NCI-H146 (cell line): Measurements from ENCODE around the gene SSR4.

Experiments
- DNase-seq: peaks from one replicate; lab custom pipeline; 2025; lab: John Stamatoyannopoulos, UW

Gene SSR4

GRCh38 chrX:153780678-153781427, 13.6 kb upstream of the SSR4 start, which contains the start of gene SRPK3:
Gene SRPK3 (plus strand): TSS chrX:153781041. CDS start chrX:153781087, 46 bp downstream.
- DNase-seq = peak; percentile 12

DNA sequence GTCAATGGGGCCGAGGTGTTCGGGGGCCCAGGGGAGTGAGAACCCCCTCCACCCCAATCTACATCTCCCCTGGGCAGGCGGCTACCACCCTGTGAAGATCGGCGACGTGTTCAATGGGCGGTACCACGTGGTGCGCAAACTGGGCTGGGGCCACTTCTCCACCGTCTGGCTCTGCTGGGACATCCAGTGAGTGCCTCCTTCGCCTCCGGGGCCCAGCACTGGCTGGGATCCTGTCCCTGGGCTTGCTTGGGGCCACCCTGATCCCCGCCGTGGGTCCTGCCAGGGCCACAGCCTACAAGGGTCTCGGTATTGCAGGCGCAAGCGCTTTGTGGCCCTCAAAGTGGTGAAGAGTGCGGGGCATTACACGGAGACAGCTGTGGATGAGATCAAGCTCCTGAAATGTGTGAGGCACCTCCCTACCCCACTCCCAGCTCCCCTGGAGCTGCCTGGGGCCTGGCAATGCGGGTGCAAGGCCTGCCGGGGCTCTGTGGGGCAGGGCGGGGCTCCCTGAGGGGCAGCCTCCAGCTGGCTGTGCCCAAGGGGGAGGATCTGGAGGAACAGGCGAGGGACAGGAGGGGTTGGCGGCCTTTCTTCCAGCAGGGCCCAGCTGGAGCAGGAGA, 12.9 kb upstream of the SSR4 start:
- DNase-seq = no peak

DNA sequence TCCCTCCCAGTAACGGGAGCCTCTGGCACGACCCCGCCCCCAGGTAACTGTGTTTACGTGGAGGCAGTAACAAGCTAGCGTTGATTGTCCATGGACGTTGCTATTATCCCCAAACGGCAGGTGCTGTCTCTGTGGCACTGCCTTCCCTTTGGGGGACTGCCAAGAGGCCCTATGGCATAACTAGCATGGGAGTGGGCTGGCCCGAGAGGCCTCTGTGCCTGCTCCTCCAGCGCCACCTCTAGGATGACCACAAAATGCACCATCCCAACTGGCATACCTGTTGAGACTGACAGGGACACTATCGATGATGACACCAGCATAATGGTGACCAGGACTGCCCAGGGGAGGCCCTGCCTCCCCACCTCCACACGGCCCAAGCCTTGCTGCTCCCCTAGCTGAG, 12.2 kb upstream of the SSR4 start:
- DNase-seq = peak; percentile 64

- DNase-seq = no peak
These were observed 11.6 kb upstream of the SSR4 start for GRCh38 chrX:153782871-153783270.

DNA sequence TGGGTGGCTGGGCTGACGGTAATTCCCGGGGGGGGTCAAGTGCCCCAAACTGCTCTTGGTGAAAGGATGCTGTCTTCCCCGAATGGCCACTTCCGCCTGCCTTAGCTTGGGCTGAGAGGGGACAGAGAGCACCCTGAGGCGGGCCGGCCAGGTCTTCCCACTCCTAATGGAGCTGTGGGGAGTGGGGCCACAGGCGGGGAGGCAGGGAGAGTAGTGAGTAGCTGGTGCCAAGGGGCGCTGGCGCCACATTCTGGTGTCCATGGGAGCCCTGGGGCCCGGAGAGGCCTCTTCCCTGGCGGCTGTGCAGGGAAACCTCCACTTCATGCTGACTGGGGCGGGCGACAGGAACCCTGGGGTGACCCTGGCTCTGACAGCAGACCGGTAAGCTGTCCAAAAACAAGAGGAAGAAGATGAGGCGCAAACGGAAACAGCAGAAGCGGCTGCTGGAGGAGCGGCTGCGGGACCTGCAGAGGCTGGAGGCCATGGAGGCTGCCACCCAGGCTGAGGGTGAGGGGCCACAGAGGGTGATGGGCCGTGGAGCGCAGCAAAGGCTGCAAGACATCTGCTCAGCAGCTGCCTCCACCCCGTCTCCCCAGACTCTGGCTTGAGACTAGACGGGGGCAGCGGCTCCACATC, 11.0 kb upstream of the SSR4 start:
- no peak for DNase-seq

DNA sequence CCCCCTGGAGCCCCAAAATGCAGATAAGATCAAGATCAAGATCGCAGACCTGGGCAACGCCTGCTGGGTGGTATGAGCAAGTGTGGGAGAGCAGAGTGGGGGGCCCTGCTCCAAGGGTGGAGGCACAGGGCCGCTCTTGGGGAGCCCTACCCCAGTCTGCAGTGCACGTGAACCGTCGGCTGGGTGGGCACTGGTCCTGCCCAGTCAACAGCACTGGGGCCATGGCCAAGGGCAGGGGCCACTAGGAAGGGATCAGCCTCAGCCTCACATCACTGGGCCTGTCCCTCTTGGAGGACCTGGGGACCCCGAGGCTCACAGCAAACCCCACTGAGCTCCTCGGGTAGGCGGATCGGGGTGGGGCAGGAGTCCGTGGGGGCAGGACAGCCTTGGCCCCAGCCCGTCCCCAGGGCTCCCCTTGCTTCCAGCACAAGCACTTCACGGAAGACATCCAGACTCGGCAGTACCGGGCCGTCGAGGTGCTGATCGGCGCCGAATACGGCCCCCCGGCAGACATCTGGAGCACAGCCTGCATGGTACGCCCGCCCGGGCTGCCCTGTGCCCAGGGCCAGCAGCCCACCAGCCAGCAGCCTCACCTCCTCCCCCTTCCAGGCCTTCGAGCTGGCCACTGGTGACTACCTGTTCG, 10.0 kb upstream of the SSR4 start:
- DNase-seq = no peak

DNA sequence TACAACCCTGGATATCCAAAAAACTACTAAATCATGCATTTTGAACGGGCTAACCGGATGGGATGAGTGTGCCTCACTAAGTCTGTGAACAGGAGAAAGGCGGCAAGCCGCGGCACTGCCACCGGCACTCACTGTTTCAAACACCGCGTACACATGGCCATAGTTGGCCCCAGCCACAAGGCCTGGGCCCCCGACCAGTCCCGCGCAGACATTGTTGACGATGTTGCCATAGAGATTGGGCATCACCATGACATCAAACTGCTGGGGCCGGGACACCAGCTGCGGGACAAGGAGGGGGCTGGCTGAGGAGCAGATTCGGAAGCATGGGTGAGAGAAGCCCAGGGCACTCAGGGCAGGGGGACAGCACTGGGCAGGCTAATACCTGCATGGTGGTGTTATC, 7.8 kb upstream of the SSR4 start:
- DNase-seq = no peak

DNA sequence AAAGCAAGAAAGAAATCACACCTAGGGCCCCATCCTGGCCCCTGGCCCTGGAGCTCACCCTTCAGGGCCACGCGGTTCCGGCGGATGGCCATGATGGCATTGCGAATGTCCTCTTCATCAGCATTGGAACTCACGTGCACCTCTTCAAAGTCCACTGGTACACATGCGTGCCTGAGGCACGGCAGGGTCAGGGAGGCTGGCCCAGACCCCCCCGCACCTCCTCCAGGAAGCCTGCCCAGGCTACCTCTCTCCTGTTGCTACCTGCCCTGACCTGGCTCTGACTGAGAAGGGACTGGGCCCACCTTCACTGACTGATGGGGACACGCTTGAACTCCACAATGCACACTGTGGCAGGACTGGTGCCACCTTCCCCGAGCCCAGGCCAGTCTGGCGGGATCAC, 4.8 kb upstream of the SSR4 start:
- DNase-seq = no peak

GRCh38 chrX:153791104-153791852, 3.2 kb upstream of the SSR4 start:
- DNase-seq = no peak

DNA sequence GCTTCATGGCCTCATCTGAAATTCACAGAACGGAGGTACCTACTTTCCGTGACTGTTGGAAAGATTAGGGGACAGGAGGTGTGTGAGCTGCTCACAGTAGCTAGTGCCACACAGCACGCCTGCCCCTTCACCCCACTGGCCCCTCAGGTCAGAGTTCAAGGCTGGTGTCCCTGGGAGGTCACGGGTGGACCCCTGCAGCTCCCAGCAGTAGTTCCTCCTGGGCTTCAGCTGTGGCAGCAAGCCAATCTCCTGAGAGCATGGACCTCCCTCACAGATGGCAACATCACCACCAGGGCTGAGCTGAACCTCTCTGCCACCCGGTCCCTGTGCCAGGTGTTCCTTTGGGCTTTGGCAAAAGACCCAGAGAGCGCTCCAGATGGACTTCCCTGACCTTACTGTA, 2.1 kb upstream of the SSR4 start:
- DNase-seq = no peak

DNA sequence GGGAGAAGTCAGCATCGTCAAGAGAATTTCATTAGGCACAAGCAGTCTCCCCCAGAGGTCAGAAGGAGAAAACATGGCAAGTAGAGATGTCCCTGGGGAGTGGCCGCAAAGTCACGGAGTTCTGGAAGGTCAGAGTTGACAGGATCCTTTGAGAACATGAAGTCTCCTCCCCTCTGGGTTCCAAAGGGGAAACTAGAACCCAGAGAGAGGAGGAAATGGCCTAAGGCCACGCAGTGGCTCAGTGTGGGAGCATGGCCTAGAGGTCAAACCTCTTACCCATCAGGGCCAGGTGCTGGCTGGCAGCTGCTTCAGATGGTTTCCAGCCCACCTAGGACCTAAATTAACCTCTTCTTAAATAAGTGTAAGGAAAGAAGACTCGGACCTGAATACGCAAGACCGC, 1.2 kb upstream of the SSR4 start:
- DNase-seq = no peak

DNA sequence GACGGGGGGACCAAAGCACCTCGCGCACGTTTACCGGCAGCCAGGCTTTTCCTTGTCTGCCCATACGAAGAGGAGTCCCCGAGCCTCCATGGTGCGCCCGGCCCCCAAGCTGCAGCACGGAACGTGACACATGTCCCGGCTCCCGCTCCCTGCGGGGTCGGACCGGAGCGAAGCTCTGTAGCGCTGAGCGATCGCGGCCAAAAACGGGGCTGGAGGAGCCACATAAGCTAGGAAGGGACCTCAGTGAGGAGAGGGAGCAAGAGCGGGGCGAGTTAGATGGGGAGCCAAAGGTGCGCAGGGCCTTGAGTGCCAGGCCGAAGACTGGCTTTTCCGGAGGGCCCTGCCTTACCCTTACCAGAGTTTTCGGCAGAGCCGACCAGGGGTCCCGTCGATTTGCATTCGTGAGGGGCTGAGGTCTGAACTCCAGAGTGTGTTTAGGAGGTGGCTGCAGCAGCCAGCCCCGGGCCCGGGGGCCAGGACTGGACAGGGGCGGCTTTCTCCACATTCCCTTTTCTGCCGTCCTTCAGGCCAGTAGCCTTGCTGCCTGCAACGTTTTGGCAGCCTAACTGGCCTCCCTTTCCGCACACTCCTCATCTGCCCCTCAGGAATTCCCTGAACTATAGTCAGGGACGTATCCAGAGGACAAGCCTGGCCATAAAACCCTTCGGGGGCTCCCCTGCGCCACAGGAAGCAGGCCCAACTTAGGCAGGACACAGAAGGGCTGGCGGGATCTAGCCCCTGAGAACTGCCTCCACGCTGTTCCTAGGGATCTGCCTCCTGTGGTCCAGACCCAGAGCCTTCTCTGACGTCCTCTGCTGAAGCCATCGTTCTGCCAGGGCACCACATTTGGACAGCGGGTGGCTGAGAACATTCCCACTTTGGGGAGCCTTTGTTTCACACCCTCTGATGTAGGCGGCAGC, 689 bp downstream of the SSR4 start:
- no peak for DNase-seq

- no peak for DNase-seq
These were observed 3.0 kb downstream of the SSR4 start for GRCh38 chrX:153797415-153798015.

- no peak for DNase-seq
These were observed 4.9 kb downstream of the SSR4 start for GRCh38 chrX:153799326-153799725.

GRCh38 chrX:153800177-153800722, 5.8 kb downstream of the SSR4 start:
- no peak for DNase-seq

DNA sequence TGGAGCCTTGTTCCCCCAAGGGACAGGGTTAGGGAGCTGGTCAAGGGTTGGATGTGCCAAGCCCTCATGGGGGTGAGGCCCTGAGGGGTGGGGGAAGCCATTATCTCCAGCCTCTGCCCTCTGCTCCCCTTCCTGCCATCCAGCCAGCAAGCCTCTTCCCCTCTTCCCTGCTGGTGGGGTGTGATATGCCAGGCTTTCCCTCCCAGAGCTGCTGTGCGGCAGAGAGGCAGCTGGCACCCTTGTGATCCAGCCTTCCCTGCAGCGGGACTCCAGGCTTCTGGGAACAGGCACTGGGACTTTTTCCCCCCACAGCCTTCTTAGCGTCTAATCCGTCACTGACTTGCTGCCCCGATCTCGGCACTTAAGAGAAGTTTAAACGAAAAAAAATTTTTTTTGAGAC, 6.3 kb downstream of the SSR4 start:
- no peak for DNase-seq

DNA sequence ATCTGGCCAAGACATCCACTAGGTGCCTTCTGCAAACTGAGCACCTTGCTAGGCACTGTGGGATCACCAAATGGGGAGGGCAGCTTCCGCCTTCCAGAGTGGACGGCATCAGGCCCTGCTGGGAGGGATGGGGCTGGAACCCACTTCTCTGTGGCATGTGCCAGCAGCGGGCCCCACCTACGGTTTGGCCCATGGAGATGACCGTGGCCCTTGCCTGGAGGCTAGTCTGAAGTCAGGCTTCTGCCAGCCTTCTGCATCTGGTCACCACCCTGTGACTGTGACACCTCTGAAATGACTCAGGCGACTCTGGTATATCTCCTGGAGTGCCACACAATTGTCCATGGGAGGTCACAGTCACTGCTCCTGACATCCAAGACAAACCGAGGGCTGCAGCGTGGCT, 7.2 kb downstream of the SSR4 start:
- DNase-seq = no peak

DNA sequence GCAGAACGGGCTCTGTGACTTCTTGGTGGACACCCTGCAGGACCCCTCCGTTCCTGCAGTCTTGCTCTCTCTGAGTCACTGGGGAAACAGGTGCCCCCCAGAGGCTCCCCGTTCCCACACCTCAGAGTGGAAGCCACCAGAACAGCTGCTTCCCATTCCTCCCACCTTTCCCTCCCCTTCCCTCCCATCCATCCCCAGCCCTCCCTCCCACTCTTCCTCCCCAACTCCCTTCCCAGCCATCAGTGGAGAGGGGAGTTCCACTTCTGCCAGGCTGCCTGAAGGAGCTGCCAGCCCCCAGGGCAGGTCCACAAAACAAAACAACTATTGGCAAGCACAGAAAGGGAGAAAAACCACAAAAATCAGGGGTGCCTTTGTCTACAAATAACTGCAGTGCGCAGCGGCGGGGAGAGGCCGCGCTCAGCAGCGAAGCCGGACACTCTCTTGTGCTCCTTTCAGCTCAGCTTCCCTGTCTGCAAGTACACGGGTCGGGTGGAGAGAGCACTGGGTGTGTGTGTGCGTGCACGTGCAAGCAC, 8.1 kb downstream of the SSR4 start:
- no peak for DNase-seq

- DNase-seq = no peak
These were observed 9.0 kb downstream of the SSR4 start for GRCh38 chrX:153803211-153804099.
